Right renal pelvis (tissue), 4 donors: ENCODE measurements around the gene CD101. TPM values are rescaled to one million over a fixed set of nuclear protein-coding genes. Genes with fewer than 3 reads are reported as not detected.
"Not testable (repeated sequence)": the region's sequence is repeated elsewhere in the genome, so short reads cannot be mapped to it uniquely, and the experiment has no call there.

Experiments
- DNase-seq, 4 donors: peaks; one replicate each; pipeline ENCODE4 v3.0.0-alpha.2; 2013; ENCODE audit warnings: low read depth in 4 of 4, low spot score in 3 of 4, missing footprints in 1 of 4
- polyA plus RNA-seq, 4 donors: library from polyadenylated mRNA; unstranded; fragments of 120-200 nt; gene quantifications; one replicate each; pipeline ENCODE4 v1.2.1, GENCODE V29; 2013; ENCODE audit not compliant: insufficient read length in 4 of 4

The CD101 gene
- 1 to 10 TPM; 1.1 to 2.1 (median 1.7) TPM for polyA plus RNA-seq

GRCh38 chr1:117001254-117001927 is at the start of gene CD101:
CD101 (plus strand) TSS chr1:117001760; CDS start chr1:117001818, 58 bp downstream.
- DNase-seq = no peak

GRCh38 chr1:116952738-116953275 is 48.8 kb upstream of the CD101 start:
- no peak for DNase-seq

DNA sequence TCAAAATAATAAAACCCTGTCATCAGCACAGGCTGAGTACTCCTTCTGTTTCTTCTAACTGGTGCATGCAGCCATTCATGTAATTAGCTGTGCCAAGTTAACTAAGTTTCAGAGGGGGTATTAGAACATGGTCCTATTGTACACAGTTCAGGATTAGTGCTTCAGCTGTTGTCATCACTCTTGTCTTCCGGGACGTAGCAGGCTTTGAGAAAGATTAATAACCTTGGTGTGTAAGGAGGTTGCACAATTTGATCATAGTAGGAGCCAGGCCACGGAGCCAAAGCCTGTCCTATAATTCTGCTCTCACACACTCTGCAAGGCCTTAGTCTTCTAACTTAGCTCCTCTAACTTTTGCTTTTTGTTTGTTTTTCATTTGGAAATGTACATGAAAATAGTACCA is 47.1 kb upstream of the CD101 start:
- DNase-seq = no peak

DNA sequence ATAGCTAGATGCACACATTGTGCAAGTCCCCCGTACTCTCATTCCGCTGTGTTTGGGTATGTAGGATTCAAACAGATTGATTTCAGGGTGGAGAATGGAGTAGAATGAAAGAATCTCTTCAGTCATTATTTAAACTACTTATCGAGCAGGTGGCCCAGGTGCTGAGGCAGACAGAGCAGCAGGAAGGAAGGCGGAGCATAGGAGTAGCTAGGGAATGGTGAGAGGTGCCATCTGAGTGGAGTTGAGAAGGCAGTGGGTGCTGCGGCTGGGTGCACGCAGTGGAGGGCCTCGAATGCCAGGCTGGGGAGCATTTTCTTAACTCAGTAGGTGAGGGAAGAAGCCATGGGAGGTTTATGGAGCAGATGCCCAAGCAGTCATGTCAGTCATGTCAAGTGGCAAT is 45.2 kb upstream of the CD101 start:
- DNase-seq = no peak

DNA sequence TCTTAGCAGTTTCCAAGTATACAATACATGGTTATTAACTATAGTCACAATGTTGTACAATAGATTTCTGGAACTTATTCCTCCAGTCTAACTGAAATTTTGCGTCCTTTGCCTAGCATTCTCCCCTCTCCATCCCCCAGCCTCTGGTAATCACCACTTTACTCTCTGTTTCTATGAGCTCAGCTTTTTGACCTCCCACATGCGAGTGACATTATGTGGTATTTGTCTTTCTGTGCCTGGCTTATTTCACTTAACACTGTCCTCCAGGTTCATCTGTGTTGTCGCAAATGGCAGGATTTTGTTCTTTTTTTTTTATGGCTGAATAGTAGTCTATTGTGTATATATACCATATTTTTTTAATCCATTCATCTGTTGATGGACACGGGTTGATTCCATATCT is 43.9 kb upstream of the CD101 start:
- DNase-seq = no peak

GRCh38 chr1:116958110-116958509 is 43.5 kb upstream of the CD101 start:
- no peak for DNase-seq

DNA sequence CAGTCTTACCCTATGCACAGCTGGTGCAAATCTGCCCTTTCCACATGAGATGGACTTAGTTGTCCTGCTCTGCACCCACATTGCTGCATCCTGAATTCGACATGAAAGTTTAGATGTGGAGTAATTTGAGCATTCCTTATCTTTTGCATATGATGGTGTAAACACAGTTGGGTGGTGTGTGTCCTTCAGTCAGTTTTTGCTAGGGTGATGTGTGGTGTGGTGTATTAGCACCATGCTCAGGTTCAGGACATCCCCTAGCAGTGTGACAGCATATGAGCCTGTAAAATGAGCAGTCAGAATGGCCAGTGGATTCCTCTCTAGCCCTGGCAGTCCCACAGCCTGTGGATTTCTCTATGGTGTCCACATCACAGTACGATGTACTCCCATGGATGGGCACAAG is 42.6 kb upstream of the CD101 start:
- no peak for DNase-seq

- DNase-seq = no peak
Measured at GRCh38 chr1:116961606-116962005, 40.0 kb upstream of the CD101 start.

DNA sequence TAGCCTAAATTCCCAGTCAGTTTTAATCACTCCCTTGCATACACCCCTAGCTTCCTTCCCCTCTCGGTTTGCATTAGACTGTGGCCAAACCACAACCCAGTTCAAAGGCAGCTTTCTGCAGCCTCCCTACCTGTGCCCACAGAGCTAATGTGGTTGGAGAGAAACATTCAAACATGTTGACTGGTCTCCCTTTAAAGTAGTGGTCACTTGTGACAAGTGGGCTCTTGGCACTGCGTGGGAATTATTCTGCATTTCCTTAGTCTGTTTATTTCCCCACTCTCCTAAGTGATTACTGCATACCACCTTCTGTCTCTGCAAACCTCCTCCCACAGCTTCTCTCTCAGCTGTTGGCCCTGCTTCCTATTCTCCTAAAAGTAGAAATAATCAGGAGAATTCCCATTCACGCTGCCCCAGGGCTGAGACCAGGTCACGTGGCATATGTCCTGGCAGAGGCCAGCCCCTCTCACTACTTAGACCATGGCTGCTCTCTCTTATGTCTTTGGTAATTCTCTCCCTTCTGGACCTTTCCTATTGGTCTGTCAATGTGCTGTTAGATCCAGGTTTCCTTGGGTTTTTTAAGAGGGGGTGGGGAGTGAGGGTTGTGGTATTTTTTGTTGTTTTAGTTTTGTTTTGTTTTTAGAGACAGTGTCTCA is 38.4 kb upstream of the CD101 start:
- DNase-seq = no peak

- DNase-seq = no peak
Measured at GRCh38 chr1:116966791-116967190, 34.8 kb upstream of the CD101 start.

DNA sequence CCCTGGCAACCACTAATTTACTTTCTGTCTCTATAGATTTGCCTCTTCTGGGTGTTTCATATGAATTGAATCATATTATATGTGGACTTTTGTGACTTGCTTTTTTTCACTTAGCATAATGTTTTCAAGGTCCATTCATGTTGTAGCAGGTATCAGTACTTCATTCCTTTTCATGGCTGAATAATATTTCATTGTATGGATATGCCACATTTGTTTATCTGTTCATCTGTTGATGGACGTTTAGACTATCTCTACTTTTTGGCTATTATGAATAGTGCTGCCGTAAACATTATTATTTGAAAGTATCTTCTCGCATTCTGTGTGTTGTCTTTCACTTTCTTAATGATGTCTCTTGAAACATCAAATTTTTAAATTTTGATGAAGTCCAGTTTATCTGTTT is 32.8 kb upstream of the CD101 start:
- no peak for DNase-seq

DNA sequence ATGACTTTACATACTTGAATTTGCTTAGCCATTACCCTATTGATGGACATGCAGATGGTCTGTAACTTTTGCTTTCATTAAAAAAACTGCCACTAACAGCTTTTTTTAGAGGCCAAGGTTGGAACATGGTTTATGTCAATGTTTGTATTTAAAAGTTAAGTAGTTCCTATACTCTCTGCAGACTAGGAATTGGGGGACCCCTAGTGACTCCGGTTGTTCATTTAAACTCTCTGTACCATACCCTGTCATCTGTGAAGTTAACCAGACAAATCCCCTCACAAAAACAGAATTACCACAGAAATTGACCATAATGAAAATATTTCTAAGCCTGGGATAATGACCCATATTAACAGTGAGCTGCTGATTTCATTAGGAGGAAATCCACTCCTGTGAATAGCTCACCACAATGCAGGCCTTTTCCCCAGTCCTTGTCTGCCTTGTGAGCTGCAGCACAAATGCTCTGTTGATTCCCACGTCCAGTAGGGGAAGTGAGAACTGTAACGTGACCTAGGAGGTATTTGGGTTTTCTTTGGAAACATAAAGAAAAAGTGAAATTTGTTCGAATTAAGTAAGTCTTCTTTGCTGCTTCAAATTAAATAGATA is 30.2 kb upstream of the CD101 start:
- DNase-seq = no peak

DNA sequence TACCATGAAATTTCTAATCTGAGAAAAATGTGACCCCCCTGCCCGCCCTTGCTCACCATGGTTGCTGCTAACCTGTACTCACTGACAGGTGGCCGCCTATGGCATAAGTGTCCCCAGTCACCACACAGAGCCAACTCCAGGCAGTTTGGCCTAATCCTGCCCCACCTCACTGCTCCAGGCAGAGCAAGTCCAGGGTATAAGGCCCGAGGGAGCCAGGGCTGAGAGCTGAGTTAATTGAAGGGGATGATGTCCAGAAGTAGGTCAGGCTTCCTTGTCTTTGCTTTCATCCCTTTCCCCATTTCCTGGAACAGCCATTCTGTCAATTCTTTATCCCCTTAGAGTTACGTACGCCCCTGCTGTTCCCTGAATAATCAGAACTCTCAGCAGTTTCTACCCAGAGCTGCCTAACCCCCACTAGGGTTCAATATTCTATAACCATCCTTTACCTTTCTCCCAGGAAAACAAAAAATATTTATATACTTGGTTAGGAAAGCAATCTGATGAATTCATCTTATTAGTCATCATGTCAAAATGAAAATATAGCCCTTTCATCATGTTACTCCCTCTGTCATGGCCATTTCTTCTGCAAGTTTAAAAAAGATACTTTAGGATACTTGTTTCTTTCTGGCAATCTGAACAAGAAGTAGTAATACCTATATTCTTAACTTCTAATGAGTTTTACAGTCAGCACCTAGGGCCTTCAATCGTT is 29.4 kb upstream of the CD101 start:
- DNase-seq = no peak

GRCh38 chr1:116972674-116973030 is 28.9 kb upstream of the CD101 start:
- no peak for DNase-seq

GRCh38 chr1:116980309-116980708 is 21.3 kb upstream of the CD101 start:
- not testable (repeated sequence) for DNase-seq

DNA sequence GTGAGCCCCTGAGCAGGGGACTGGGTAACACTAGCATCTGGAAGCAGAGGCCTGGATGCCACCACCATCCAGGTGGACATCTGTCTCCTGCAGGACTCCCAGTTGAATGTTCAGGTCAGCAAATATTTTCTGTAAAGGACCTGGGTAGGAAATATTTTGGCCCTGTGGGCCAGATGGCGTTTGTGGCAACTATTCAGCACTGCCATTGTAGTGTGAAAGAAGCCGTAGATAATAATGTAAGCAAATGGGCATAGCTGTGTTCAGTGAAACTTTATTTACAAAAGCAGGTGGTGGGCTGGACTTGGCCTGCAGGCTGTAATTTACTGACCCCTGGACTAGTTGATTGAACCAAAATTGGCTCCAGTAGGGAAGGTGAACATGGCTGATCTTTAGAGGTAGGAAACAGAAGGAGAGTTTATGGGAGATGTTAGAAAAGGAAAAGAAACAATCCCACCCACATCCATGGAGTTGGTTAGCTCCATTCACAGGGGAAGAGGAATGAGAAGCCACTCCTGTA is 20.0 kb upstream of the CD101 start:
- DNase-seq = no peak

- no peak for DNase-seq
Measured at GRCh38 chr1:116982319-116983004, 19.1 kb upstream of the CD101 start.

DNA sequence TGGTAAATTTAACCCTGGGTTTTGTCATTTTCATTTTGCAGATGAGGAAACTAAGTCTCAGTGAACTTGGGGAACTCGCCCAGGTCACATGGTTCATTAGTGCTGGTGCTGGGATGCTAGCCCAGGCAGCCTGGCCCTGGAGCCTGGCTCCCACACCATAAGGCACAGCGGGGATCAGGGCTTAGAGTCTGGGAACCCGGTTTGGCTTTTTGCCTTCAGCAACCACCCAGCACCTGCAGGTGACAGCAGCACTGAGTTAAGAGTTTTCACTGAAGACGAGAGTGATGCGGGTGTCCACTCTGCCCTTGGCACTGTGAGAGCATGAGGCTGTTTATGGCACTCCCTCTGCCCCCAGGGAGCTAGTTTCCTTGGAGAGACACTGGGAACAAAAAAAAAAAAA is 18.4 kb upstream of the CD101 start:
- DNase-seq = no peak

GRCh38 chr1:116983678-116984077 is 17.9 kb upstream of the CD101 start:
- no peak for DNase-seq

- DNase-seq = no peak
Measured at GRCh38 chr1:116984406-116985160, 17.0 kb upstream of the CD101 start.
